ENCODE measurements around the gene IFNGR2.
"Not testable (repeated sequence)": the region's sequence is repeated elsewhere in the genome, so short reads cannot be mapped to it uniquely, and the experiment has no call there.

The IFNGR2 gene

GRCh38 chr21:33377221-33377920, 25.8 kb upstream of the IFNGR2 start:
- DNase-seq (ENCODE audit: low read depth) = no peak

GRCh38 chr21:33378081-33378480, 25.1 kb upstream of the IFNGR2 start:
- no peak for DNase-seq (ENCODE audit: low read depth)

GRCh38 chr21:33379934-33380333, 23.3 kb upstream of the IFNGR2 start:
- DNase-seq (ENCODE audit: low read depth) = not testable (repeated sequence)

- DNase-seq (ENCODE audit: low read depth) = peak; percentile 80
Observed at GRCh38 chr21:33380483-33380998, 22.7 kb upstream of the IFNGR2 start.

- DNase-seq (ENCODE audit: low read depth) = not testable (repeated sequence)
Observed at GRCh38 chr21:33381381-33381780, 21.8 kb upstream of the IFNGR2 start.

- DNase-seq (ENCODE audit: low read depth) = peak; percentile 60
Observed at GRCh38 chr21:33383056-33383888, 19.9 kb upstream of the IFNGR2 start.

- DNase-seq (ENCODE audit: low read depth) = no peak
Observed at GRCh38 chr21:33384841-33385331, 18.3 kb upstream of the IFNGR2 start.

- DNase-seq (ENCODE audit: low read depth) = no peak
Observed at GRCh38 chr21:33386222-33386784, 16.9 kb upstream of the IFNGR2 start.

GRCh38 chr21:33387294-33387693, 15.9 kb upstream of the IFNGR2 start:
- no peak for DNase-seq (ENCODE audit: low read depth)

- DNase-seq (ENCODE audit: low read depth) = no peak
Observed at GRCh38 chr21:33388188-33388587, 15.0 kb upstream of the IFNGR2 start.

GRCh38 chr21:33390479-33390878, 12.7 kb upstream of the IFNGR2 start:
- DNase-seq (ENCODE audit: low read depth) = no peak

GRCh38 chr21:33391656-33392055, 11.6 kb upstream of the IFNGR2 start:
- DNase-seq (ENCODE audit: low read depth) = no peak

GRCh38 chr21:33392284-33392985, 10.8 kb upstream of the IFNGR2 start:
- DNase-seq (ENCODE audit: low read depth) = no peak

- no peak for DNase-seq (ENCODE audit: low read depth)
Observed at GRCh38 chr21:33393348-33393747, 9.9 kb upstream of the IFNGR2 start.

- no peak for DNase-seq (ENCODE audit: low read depth)
Observed at GRCh38 chr21:33394260-33394659, 9.0 kb upstream of the IFNGR2 start.

GRCh38 chr21:33395891-33396331, 7.3 kb upstream of the IFNGR2 start:
- no peak for DNase-seq (ENCODE audit: low read depth)

- no peak for DNase-seq (ENCODE audit: low read depth)
Observed at GRCh38 chr21:33396436-33396835, 6.8 kb upstream of the IFNGR2 start.

- DNase-seq (ENCODE audit: low read depth) = no peak
Observed at GRCh38 chr21:33396951-33397350, 6.3 kb upstream of the IFNGR2 start.

- no peak for DNase-seq (ENCODE audit: low read depth)
Observed at GRCh38 chr21:33397717-33398116, 5.5 kb upstream of the IFNGR2 start.

GRCh38 chr21:33398361-33398760, 4.9 kb upstream of the IFNGR2 start:
- no peak for DNase-seq (ENCODE audit: low read depth)

- DNase-seq (ENCODE audit: low read depth) = no peak
Observed at GRCh38 chr21:33401630-33401992, 1.6 kb upstream of the IFNGR2 start.

All from stimulated activated CD8-positive, alpha-beta memory T cell treated with anti-CD3 and anti-CD28 coated beads, Interleukin-12 subunit alpha, Interleukin-12 subunit beta, amount 100 ng/mL, for 4 hours (primary cell).